ENCODE results near the gene HIBCH.

HIBCH gene

GRCh38 chr2:190319555-190320498 is at the start of gene HIBCH:
Gene HIBCH, minus strand, starts transcription at chr2:190319826. Its CDS starts 76 bp downstream, at chr2:190319750.
- H3K4me3 ChIP-seq = peak within 1 kb of the TSS; percentile 80 to 86
- H3K9me3 ChIP-seq = no peaks in the 10 kb centered on the region
- TF ChIP-seq CTCF (IDR thresholded peaks at IDR 0.05) = peak; percentile 58 to 75
- DNase-seq = peak; percentile 99 to 100
- H3K27ac ChIP-seq = peak within 1 kb of the TSS; percentile 89 to 91
- peaks cover 0 to 41% (median 20%) of the 10 kb centered on the region in 4 donors for H3K4me1 ChIP-seq
- intact Hi-C loops (cut with DNase I; ENCODE audit: low total_unique reads) = no loop called here
- no peaks in the 10 kb centered on the region for H3K36me3 ChIP-seq
- no peaks in the 10 kb centered on the region for H3K27me3 ChIP-seq

- Histone ChIP-seq H3K36me3 (peaks cover 22 to 51% (median 41%) of the 10 kb centered on the region in 3 donors), H3K4me3 (no peak overlapping the region), H3K9me3 (no peaks in the 10 kb centered on the region), H3K27me3 (no peaks in the 10 kb centered on the region), H3K4me1 (peaks cover 0 to 3% (median 0%) of the 10 kb centered on the region in 4 donors), H3K27ac (no peak overlapping the region)
- intact Hi-C loops (cut with DNase I; ENCODE audit: low total_unique reads) = no loop called here
- DNase-seq = no peak
- no peak for TF ChIP-seq CTCF (IDR thresholded peaks at IDR 0.05)
Measured at GRCh38 chr2:190367091-190367490, 47.5 kb upstream of the HIBCH start.

GRCh38 chr2:190366248-190366753 is 46.7 kb upstream of the HIBCH start:
- Histone ChIP-seq H3K9me3 (no peaks in the 10 kb centered on the region), H3K36me3 (peaks cover 22 to 51% (median 40%) of the 10 kb centered on the region in 3 donors), H3K27me3 (no peaks in the 10 kb centered on the region), H3K27ac (no peak overlapping the region), H3K4me1 (no peaks in the 10 kb centered on the region), H3K4me3 (no peak overlapping the region)
- DNase-seq = no peak
- TF ChIP-seq CTCF (IDR thresholded peaks at IDR 0.05) = no peak
- intact Hi-C loops (cut with DNase I; ENCODE audit: low total_unique reads) = no loop called here

GRCh38 chr2:190365499-190366204 is 46.0 kb upstream of the HIBCH start:
- Histone ChIP-seq H3K27me3 (no peaks in the 10 kb centered on the region), H3K9me3 (no peaks in the 10 kb centered on the region), H3K36me3 (peaks cover 22 to 45% (median 34%) of the 10 kb centered on the region in 3 donors), H3K4me1 (no peaks in the 10 kb centered on the region), H3K4me3 (no peak overlapping the region), H3K27ac (no peak overlapping the region)
- no peak for TF ChIP-seq CTCF (IDR thresholded peaks at IDR 0.05)
- DNase-seq = no peak
- intact Hi-C loops (cut with DNase I; ENCODE audit: low total_unique reads) = no loop called here

- Histone ChIP-seq H3K9me3 (no peaks in the 10 kb centered on the region), H3K27me3 (no peaks in the 10 kb centered on the region), H3K27ac (no peak overlapping the region), H3K4me1 (peaks cover 0 to 16% (median 9%) of the 10 kb centered on the region in 4 donors), H3K4me3 (no peak overlapping the region), H3K36me3 (peaks cover 19 to 22% (median 19%) of the 10 kb centered on the region in 3 donors)
- intact Hi-C loops (cut with DNase I; ENCODE audit: low total_unique reads) = no loop called here
- no peak for TF ChIP-seq CTCF (IDR thresholded peaks at IDR 0.05)
- DNase-seq = no peak
Measured at GRCh38 chr2:190362894-190363293, 43.3 kb upstream of the HIBCH start.
